T-helper 2 cell treated with Interferon-gamma antibody and Interleukin-4, amounts not matched to agents 100 ng/mL and 5 ng/mL, for 36 hours (primary cell): ENCODE results near the gene SLC35G6. TPM values are rescaled to one million over a fixed set of nuclear protein-coding genes. Genes with fewer than 3 reads are reported as not detected.

Experiments
- intact Hi-C: fragments of 100-400 bp; cut with micrococcal nuclease; formaldehyde crosslinking; loops from one replicate; pipeline ENCODE4 v1.15.1; 2023
- total RNA-seq: library from RNA; stranded (reverse); gene quantifications from 2 replicates; pipeline ENCODE4 v1.2.3, GENCODE V29; 2022

The SLC35G6 gene
- not detected in 2 replicates for total RNA-seq

DNA sequence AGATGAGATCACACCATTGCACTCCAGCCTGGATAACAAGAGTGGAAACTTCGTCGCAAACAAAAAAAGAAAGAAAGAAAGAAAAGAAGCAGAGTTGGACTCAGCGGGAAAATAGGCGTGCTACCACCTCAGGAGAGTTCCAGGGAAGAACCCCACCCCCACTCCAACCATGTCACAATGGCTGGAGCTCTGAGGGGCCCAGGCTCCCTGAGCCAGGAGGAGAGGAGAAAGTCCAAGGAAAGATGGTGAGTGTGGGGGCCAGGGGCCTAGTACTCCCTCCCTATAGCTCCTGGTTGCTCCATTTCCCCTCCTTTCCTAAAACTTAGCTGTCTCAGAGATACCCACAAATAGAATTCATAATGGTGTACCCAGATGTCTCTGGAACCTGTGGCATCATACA, at the start of gene SLC35G6:
TSS of gene SLC35G6 (plus strand) at position 172 of the 400 bp plus-strand sequence. CDS start at position 243, 71 bp downstream.
- intact Hi-C loops: loop anchor here (10.0 kb wide), 1 partner anchor 126 kb away; the partner anchor contains the start of genes KCTD11 and TMEM95

DNA sequence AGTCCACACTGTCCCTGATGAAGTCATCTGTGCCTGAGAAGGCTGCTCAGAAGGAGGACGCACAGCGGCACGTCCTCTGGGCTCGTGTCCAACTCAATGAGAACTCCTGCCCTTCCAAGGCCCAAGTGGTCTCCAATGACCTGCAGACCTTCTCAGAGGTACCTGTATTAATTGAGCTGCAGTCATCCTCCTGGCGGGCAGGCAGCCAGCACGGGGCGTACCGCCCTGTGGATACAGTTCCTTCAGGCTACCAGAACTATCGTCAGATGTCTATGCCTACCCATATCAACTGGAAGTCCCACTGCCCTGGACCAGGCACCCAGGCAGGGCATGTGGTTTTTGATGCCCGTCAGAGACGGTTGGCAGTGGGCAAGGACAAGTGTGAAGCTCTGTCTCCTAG, 49.0 kb upstream of the SLC35G6 start:
- intact Hi-C loops: no loop called here

DNA sequence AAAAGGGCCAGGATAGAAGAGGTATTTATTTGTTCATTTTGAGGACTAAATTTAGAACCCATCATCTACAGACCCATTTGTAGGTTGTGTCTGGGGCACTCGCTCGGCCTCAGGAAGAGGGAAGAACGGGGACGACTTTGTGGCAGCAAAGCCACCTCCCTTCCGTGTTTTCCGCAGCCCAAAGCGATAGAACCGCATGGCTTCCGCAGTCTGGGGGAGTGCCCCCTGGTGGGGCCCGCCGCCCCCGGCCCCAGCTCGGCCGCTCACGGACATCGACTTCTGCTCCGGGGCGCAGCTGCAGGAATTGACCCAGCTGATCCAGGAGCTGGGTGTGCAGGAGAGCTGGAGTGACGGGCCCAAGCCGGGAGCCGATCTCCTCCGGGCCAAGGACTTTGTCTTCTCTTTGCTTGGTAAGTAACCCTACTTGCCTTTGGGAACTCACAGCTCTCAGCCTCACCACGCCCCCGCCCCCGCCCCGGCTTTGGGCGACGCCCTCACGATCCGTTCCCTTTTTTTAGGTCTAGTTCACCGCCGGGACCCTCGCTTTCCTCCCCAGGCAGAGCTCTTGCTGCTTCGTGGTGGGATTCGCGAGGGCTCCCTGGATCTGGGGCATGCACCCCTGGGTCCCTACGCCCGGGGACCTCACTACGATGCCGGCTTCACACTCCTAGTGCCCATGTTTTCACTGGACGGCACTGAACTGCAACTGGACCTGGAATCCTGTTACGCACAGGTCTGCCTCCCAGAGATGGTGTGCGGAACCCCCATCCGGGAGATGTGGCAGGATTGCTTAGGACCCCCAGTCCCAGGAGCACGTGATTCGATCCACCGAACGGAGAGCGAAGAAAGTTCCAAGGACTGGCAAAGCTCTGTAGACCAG, 45.3 kb upstream of the SLC35G6 start:
- intact Hi-C loops: loop anchor here (1.0 to 5.0 kb wide), 9 partner anchors 19 to 252 kb away; partner anchors contain the start of genes CTDNEP1, EIF5A, ELP5 and NEURL4

DNA sequence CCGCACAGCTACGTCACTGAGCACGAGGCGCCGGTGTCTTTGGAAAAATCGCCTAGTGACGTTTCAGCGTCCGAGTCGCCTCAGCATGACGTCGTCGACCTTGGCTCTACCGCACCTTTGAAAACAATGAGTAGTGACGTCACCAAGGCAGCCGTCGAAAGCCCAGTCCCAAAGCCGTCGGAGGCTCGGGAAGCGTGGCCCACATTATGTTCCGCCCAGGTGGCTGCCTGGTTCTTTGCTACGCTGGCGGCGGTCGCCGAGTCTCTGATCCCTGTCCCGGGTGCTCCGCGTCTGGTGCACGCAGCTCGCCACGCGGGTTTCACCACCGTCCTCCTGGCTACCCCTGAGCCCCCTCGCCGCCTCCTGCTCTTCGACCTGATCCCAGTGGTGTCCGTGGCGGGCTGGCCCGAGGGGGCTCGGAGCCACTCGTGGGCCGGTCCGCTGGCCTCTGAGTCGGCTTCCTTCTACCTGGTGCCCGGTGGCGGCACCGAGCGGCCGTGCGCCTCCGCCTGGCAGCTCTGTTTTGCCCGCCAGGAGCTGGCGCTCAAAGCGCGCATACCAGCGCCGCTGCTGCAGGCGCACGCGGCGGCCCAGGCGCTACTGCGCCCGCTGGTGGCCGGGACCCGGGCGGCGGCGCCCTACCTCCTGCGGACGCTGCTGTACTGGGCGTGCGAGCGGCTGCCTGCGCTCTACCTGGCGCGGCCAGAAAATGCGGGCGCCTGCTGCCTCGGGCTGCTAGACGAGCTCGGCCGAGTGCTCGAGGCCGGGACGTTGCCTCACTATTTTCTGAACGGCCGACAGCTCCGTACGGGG, 44.5 kb upstream of the SLC35G6 start:
- intact Hi-C loops: loop anchor here (1.0 to 5.0 kb wide), 3 partner anchors 109 to 184 kb away; partner anchors contain the start of genes CTDNEP1, ELP5, NEURL4 and SENP3

DNA sequence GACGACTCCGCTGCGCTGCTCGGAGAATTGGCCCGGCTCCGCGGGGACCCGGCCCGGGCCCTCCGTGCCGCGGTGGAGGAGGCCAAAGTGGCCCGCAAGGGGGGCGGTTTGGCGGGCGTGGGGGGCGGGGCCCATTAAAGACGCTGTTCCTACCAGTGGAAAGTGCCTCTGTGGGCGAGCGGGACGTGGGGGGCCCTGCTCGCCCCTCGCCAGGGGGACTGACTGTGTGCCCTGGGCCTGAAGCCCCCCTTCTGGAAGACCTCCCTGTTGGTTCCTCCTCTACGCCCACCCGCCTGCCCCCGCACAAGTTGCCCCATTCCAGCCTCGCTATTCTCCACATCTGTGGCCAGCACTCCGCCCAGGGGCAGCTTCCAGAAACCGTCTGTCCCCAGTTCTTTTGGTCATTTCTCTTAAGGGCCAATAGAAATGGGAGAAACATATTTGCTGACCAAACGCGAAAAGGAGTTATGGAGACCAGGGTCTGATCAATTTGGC, 43.8 kb upstream of the SLC35G6 start:
- intact Hi-C loops: loop anchor here (1.0 to 5.0 kb wide), 3 partner anchors 110 to 185 kb away; partner anchors contain the start of genes CTDNEP1, ELP5, NEURL4 and SENP3

DNA sequence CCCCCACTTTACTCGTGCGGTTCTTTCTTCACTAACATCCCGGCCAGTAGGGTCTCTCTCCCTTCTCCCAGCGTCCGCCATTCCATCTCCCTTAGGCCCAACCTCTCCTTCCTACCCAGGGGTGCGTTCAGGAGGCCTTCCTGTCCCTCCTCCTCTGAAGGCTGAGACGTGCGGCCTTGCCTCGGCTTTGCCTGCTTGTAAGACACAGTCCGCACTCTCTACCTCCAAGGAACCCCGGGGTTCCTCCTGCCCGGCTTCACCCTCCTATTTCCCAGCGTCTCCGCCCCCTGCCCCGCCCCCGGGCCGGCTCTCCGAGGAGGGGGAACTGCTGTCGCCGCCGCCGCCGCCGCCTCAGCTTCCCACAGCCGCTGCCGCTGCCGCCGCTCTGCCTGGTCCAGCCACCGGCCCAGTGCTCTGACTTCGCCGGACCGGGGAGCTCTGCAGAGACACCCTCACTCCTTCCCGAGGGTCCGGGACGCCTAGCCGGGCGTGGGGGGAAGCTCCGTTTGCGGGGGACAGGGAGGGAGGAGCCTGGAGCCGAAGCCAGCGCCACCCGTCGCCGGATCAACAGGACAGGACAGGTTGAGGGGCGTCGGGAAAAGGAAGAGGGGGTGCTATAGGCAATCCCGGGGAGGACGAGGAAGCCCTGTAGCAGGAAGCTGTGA, 43.2 kb upstream of the SLC35G6 start:
- intact Hi-C loops: loop anchor here (1.0 to 5.0 kb wide), 3 partner anchors 111 to 186 kb away; partner anchors contain the start of genes CTDNEP1, ELP5, NEURL4 and SENP3

DNA sequence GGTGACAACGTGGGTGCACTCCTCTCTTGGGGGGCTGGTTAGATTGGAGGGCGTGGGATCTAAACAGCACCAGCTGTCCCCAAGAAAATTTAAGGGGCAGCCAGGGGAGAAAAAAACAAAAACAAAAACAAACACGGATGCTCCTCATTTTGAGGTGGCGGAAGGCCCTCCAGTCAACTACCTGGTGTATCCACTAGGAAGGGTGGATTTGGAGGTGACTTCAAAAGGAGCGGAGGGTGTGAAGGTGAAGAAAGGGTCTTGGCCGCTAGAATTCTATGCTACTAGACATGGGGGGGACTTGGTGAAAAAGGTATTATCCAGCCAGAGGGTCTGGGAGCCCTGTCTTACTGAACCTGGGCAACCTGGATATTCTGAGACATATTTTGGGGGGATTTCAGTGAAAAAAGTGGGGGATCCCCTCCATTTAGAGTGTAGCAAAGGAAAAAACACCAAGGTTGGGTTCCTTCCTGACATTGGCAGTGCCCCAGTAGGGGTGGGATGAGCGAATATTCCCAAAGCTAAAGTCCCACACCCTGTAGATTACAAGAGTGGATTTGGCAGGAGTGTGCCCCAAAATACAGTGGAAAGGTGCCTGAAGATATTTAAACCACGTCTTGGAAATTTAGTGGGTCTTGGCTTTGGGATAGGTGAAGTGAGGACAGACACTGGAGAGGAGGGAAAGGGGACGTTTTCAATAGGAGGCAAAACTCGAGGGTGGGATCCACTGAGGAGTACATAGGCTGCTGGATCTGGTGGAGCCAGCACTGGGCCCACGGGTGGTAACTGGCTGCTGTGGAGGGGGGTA, 42.4 kb upstream of the SLC35G6 start:
- intact Hi-C loops: loop anchor here (5.0 kb wide), 2 partner anchors 112 to 187 kb away; partner anchors contain the start of genes CTDNEP1, ELP5 and NEURL4

DNA sequence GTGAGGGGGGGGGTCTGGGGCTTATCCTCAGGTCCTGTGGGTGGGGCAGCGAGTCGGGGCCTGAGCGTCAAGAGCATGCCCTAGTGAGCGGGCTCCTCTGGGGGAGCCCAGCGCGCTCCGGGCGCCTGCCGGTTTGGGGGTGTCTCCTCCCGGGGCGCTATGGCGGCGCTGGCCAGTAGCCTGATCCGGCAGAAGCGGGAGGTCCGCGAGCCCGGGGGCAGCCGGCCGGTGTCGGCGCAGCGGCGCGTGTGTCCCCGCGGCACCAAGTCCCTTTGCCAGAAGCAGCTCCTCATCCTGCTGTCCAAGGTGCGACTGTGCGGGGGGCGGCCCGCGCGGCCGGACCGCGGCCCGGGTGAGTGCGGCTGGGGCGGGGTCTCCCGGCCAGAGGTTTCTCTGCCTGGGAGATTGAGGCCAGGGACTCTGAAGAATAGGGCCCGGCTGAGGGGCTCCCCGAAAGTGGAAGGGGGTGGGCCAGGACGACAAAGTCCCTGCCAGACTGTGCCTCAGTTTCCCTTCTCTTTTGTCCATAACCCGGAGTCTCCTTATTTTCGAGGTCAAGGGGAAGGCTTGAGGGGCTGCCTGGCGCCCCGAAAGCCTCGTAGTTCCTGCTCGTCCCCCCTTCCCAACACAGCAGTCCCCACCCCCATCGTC, 41.7 kb upstream of the SLC35G6 start, which contains the start of gene FGF11:
TSS of gene FGF11 (plus strand) at position 51 of the 651 bp plus-strand sequence. CDS start at position 160, 109 bp downstream.
- intact Hi-C loops: loop anchor here (5.0 kb wide), 2 partner anchors 112 to 187 kb away; partner anchors contain the start of genes CTDNEP1, ELP5 and NEURL4

DNA sequence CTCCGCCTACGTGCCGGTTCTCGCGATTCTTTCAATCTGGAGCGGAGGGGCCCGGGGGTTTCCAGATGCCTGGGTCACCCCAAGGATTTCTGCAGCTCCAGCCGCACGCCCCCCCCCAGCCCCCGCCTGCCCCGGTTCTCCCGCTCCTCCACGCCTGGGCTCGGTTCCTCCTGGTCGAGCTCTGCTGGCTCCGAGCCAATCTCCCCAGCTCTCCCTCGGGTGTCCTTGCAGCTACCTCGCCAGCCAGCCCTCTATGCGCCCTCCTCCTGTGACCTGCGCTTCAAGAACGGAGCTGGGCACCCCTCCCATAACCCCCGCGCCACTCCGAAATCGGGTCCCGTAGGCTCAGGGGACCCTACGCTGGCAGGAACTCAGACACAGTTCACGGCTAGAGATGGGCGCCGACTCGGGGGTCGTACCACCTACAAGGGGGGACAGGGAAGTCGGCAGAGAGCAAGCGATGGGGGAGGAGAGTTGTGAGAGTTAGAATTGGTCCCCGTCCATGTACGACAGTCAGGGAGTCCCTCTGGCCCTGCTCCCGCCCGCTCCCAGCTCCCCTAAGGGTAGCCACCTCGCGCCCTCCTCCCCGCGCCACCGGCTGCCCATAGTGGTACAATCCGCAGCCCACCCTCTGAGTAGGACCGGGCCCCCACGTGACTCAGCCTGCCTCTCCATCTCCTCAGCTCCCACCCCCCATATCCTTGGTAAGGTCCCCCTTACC, 41.0 kb upstream of the SLC35G6 start:
- intact Hi-C loops: no loop called here

DNA sequence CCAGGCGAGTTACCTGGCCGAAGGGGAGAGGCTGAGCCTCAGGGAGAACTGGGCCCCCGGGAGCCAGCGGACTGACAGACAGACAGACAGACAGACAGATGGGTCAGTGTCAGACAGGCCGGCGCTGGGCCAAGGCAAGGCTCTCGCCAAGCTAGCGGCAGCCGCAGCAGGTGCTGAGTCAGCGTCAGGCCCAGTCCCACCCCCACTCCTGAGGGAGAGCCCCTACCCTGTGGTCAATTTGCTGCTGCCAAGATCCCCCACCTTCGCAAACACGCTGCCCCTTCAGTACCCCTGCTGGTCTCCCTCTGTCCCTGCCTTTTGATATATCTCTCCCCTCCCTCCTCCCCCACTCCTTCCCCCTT, 40.4 kb upstream of the SLC35G6 start:
- intact Hi-C loops: no loop called here

DNA sequence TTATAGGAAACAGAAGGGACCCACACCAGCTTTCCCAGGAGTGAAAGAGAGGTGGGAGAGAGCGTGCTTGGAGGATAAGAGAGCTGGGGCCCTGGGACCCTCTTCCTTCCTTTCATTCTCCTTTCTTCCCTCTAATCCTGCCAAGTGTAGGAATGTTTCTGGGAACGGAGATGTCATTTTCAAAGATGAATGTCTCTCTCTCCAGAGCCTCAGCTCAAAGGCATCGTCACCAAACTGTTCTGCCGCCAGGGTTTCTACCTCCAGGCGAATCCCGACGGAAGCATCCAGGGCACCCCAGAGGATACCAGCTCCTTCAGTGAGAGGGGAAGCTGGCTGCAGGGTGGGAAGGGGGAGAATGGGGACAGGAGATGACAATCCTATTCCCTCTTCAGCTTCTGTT, 40.0 kb upstream of the SLC35G6 start:
- intact Hi-C loops: no loop called here

DNA sequence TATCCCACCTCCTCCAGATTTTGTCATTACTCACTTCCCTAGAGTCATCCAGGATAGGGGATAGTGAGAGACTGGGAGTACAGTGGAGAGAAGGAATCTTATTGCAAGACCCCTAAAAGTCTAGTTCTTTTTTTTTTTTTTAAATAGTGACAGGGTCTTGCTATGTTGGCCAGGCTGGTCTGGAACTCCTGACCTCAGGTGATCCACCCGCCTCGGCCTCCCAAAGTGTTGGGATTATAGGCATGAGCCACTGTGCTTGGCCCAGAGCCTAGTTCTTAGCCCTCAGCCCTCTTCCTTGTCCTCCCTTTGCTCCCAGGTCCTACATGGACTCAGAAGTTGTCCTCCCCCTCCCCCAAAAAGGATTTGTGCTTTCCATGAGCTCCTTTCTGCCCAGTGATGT, 39.1 kb upstream of the SLC35G6 start:
- intact Hi-C loops: no loop called here

DNA sequence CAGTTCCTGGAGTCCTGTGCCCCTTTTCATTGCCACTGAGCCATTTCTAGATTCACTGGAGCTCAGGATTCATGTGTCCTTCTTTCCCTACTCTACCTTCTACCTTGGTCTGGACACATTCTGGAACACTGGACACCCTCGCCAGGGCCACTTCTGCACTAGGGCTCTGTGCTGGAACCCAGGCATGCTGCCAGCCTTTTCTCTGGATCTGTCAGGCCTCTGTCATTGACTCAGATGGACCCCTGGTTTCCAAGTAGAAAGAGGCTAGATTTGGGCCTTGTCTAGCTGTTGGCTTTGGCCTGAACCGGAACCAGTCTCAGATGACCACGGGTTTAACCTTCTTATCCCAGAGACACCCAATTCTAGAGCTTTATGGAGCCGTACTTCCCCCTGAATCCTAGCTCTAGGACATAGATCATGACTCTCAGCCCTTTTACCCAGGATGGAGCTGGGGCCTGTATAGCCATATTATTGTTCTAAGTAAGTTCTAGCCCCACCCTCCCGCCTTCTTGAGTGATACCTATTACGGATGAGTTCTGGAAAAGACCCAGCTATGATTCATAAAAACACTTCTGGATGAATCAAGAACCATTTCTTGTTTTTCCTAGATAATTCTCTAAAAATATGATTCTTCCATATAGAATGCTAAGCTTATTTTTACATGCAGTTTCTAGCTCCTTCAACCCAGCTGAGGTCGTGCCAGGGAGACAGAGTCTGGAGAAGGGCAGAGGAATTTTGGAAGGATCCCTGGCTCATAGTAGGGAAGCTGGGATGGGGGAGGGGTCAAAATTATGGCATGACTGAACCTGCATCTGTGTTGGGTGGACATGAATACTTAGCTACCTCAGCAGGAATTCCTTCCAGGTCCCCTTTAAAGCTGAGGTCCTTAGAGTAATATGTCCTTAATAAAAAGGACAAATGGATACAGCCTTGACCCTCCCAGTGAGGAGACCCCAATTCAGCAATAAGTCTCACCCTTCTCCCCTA, 37.5 kb upstream of the SLC35G6 start:
- intact Hi-C loops: no loop called here

DNA sequence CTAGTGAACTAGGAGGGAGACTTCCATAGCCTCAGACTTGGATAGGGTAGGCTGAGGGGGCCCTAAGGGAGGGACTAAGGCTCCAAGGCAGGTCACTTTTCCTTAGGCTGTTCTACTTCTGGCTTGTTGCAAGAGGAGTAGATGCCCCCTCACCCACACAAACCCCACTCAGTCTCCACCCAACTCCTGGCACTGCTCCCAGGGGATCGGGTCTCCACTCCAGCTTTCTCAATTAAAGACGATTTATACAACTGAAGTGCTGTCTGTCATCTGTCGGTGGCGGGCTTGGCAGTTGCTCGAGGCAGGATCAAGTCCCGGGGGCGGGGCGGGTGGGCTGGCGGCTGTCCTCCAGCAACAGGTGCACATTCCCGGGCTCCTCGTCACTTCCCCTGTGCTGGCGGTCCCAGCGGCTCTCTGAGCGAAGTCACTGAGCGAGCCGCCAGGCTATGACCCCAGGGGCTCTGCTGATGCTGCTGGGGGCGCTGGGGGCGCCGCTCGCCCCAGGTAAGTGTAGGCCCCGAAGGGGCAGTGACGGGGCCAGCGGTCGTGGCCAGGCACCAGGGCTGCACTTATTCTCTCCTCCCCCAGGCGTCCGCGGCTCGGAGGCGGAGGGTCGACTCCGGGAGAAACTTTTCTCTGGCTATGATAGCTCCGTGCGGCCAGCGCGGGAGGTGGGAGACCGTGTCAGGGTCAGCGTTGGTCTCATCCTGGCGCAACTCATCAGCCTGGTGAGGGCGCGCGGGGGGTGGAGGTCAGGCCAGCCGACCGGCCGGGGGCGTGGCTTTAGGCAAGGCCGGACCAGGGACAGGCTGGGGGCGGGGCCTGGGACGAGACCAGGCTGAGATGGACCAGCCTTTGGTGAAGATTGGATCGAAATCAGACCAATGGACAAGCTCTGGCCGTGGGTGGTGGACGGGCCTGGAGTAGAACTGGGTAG, 36.3 kb upstream of the SLC35G6 start, which contains the start of gene CHRNB1:
TSS of gene CHRNB1 (plus strand) at position 380 of the 937 bp plus-strand sequence. CDS start at position 447, 67 bp downstream.
- intact Hi-C loops: no loop called here

DNA sequence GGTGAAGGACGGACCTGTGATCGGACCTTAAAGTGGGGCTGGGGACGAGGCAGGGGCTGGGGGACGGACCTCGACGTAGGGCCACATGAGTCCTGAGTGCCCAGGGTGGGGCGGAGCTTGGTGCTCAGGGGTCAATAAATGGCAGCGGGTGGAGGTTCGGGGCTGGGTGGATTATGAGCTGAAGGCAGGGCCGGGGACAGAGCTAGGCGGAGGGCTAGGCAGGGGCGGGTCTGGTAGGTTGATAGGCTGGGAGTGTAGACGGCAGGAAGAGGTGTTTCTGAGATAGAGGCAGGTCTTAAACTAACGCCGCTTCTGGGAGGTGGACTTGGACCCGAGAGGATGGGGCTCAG, 35.7 kb upstream of the SLC35G6 start:
- intact Hi-C loops: no loop called here

DNA sequence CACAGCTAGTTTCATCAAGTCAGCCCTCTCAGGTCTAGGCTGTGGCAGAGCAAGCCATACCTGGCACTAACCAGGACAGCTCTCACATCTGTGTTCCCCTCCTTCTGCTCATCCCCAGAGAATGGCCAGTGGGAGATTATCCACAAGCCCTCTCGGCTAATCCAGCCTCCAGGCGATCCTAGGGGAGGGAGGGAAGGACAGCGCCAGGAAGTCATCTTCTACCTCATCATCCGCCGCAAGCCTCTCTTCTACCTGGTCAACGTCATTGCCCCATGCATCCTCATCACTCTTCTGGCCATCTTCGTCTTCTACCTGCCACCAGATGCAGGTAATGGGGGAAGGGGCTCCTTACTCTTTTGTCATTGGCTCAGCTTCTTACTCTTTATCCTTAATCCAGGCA, 32.8 kb upstream of the SLC35G6 start:
- intact Hi-C loops: no loop called here
